HPDE6-E6E7 (cell line): ENCODE data around the gene ASB7.

Experiments used
- DNase-seq: peaks from one replicate; pipeline ENCODE4 v3.0.0; 2011; ENCODE audit warnings: missing footprints; ENCODE audit errors: extremely low spot score

ASB7 gene

GRCh38 chr15:100686021-100686724, 83.8 kb downstream of the ASB7 start:
- no peak for DNase-seq

- peak; percentile 35 for DNase-seq
Observed at GRCh38 chr15:100686725-100687473, 84.5 kb downstream of the ASB7 start.

- DNase-seq: peak; percentile 83
Observed at GRCh38 chr15:100687582-100688141, 85.3 kb downstream of the ASB7 start.

GRCh38 chr15:100688549-100689120, 86.2 kb downstream of the ASB7 start:
- DNase-seq: no peak

GRCh38 chr15:100689131-100689899, 86.9 kb downstream of the ASB7 start:
- no peak for DNase-seq

- no peak for DNase-seq
Observed at GRCh38 chr15:100690032-100690794, 87.8 kb downstream of the ASB7 start.

GRCh38 chr15:100690795-100691158, 88.4 kb downstream of the ASB7 start:
- DNase-seq: no peak

- DNase-seq: no peak
Observed at GRCh38 chr15:100691321-100691720, 88.9 kb downstream of the ASB7 start.

GRCh38 chr15:100692246-100692645, 89.9 kb downstream of the ASB7 start:
- DNase-seq: no peak

- DNase-seq: no peak
Observed at GRCh38 chr15:100692671-100693070, 90.3 kb downstream of the ASB7 start.

- no peak for DNase-seq
Observed at GRCh38 chr15:100693451-100693850, 91.1 kb downstream of the ASB7 start.

GRCh38 chr15:100694381-100695021, 92.1 kb downstream of the ASB7 start:
- DNase-seq: no peak

- DNase-seq: no peak
Observed at GRCh38 chr15:100695048-100695447, 92.7 kb downstream of the ASB7 start.

GRCh38 chr15:100696452-100696851, 94.1 kb downstream of the ASB7 start:
- DNase-seq: no peak
